ENCODE measurements around the gene SLC39A12.

The SLC39A12 gene

DNA sequence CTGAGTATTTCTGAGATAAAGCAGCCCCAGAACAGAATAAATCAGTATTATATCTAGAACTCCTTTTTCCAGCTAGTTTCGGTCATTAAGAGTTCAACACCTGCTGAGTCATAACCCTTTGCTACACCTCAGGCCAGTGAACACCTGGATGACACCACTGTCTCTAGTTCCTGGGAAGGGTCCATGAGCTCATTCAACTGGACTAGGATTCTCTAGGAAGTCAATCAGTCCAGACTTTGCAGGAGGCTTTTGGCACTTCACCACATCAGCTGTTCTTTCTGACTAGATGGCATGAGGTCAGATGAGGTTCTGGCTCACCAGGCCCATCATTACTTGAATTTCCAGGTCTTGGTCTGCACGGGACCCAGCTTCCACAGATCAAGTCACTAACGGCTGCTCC, 11.7 kb downstream of the SLC39A12 start:
- no peak for DNase-seq (ENCODE audit: low read depth)

DNA sequence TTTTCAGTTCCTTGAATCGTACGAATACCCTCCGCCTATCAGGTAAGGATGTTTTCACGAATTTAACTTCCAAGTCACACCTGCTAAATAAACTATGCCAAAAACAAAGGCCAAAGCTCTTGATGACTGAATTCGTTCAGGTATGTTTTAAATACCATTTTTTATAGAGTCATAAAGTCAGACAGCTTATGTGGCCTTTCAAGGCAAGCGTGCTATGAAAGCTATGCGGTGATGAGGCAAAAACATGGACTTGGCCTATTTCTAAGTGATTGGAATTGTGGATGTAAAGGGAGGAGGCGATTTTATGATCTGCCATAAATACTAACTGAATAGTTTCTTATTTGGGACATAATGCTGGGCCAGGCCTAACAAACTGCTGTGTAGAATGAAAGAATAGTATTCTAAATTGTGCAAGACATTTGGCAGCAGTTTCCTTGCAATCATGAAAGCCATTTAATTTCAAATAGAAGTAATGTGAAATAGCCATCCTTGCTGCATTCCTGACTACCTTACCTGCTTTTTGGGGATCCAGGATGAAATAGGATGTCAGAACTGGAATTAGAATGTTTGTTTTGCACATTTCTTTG, 14.0 kb downstream of the SLC39A12 start:
- no peak for DNase-seq (ENCODE audit: low read depth)

DNA sequence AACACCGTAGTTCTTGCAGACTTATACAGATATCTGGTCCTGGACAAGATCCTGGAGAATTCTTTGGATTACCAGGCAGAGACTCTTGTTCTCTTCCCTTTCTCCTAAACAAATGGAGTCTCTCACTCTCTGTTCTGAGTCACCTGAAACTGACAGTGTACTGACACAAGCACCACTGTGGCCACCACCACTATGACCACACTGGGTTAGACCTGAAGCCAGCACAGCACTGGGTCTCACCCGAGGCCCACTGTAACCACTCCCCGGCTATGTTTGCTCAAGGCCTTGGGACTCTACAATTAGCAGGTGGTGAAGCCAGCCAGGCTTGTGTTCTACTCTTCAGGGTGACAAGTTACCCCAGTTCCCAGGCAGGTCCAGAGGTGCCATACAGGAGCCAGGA, 22.8 kb downstream of the SLC39A12 start:
- DNase-seq (ENCODE audit: low read depth) = no peak

DNA sequence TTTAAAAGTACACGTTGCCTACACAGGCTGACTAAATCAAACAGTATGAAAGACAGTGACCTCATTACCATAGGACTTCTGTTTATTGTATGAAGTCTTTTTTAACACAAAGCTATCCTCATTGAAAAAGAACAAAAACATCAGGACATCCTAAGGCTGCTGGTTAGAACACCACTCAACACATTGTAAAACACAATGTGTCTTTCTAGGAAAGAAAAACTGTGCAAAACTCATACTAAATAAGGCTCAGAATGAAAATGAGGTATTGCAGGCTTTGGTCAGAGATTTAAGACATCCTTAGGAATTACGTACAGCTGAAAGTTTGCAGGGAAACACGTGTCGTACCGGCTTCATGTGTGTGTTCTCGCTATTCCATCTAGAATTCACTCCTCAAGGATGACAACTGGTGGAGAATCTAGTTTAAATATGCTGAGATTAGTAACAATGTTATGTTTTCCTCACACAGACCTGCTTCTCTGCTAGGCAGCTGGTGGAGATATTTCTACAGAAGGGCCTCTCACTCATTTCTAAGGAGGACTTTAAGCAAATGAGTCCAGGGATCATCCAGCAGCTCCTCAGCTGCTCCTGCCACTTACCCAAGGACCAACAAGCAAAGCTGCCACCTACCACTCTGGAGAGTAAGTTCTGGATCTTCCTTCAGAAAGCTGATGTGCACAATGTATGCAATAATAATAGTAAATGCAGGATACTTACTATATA, 29.3 kb downstream of the SLC39A12 start:
- no peak for DNase-seq (ENCODE audit: low read depth)

DNA sequence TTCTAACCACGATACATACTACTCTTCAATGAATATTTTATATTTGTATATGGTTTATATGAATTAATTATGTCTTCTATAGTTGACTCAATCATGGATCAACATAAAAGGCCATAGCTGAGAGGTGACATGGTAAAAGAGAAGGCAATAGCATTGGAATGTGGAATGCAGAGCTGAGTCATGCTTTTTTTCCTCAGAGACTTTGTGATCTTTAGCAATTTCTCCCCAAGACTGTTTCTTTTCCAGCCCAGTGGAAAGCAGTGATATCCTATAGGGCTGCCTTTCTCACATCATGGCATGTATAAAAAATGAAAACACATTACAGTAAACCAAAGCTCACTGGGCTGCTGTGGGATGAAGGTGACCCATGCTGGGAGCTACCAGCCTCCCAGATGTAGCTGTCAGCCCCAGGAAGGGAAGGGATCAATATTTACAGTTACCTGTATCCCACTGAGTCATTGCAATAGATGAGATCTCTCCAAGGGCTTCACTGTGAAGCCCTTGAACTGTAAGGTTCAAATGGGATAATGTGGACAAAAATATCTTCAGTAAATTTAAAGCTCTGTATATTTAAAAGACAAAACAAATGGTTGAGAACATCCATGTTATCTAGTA, 30.2 kb downstream of the SLC39A12 start:
- peak; percentile 54 for DNase-seq (ENCODE audit: low read depth)

DNA sequence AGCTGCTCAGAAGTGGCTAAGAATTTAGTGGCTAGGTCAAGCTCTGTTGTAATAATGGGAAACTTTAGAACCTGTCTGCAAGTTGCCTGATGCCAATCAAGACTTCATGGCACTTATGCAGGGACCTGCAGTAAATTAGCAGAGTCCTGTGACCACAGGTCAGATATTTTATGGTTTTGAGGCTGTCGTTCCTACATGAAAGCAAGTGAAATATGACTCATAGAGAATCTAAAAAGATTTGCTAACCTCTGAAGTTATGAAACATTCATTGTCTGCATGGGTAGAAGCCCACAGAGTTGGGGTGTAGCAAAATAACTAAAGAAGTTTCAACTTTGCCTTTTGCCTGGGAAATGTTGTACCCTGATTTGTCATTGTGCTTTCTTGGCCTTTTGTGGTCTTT, 32.3 kb downstream of the SLC39A12 start:
- no peak for DNase-seq (ENCODE audit: low read depth)

DNA sequence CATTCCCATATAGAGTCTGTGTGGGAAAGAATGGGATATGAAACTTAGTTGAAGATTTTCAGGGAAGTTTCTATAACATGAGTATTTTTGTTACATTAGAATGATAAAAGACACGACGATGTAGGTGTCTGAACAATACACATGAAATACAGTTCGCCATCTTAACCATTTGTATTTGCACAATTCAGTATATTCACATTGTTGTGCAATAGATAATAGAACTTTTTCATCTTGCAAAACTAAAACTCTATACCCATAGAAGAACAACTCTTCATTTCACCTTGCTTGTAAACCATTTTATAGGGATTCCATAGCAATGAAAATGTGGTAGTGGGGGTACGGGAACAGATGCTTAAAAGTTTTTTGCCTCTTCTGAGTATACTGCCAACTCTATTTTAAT, 32.8 kb downstream of the SLC39A12 start:
- no peak for DNase-seq (ENCODE audit: low read depth)

DNA sequence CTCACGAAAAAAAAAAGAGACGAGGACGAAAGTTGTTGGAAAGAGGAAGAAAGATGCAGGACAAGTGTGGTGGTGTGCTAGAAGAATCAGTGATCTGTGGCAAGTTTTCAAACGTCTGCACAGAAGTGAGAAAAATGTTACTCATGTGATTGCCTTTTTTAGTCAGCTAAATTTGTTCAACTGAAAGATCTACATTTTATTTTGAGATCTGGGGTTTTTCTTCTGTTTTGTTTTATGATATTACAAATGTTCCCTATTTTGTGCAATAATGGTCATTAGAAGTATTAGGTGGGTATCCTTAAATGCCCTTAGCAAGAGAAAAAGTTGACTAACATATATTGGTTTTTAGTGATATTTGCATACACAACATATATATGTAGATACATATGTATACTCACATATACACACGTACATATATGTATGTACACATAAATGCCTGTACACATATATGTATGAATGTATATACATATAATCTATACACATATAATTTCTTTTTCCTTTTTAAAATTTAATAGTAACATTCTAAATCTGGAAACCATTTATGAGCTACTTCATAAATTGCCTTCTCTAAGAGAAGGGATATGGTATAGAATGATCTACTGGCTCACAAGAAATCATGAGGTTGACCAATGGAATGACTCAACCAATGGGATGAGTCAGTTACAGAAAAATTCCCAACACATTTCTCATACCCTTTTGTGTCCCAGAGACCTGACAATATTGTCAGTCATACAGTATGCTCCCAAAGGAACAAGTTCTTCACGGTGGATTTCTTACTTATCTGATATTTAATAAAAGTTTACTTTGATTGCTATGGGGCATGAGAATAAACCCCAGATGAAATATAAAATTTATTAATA, 38.4 kb downstream of the SLC39A12 start:
- no peak for DNase-seq (ENCODE audit: low read depth)

DNA sequence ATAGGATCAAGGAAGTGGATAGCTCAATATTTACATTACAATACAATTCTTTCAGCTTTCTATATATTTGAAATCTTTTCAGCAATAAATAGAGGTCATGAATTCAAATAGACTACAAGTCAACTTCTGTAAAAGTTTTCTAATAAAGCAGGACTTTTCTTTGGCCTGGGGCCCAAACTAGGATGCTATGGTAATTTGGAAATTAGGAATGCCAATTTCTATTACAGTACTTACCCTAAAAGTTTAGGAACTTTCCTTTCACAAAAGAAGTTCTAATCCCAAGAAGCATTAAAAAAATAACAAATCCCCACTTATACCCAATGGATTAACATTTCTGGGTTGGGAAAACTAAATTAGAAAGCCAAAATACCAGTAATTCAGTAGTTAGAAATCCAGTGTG, 40.5 kb downstream of the SLC39A12 start:
- DNase-seq (ENCODE audit: low read depth) = no peak

DNA sequence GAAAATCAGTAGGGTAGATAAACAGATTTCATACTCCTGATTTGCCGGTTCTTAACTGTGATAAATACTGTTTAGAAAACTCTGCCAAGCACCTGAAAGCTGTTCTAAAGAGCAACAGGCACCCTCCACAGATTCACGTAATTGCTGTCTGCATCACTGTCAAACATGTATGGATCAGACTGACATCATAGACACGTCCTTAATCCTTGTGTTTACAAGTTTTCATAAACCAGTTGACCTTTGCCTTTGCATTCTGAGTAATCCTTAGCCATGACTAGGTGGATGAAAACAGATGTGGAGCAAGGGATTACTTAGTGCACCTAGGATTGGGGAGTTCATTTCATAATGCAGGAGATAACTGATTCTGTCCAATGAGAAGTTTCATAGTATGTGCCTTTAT, 41.6 kb downstream of the SLC39A12 start:
- no peak for DNase-seq (ENCODE audit: low read depth)

DNA sequence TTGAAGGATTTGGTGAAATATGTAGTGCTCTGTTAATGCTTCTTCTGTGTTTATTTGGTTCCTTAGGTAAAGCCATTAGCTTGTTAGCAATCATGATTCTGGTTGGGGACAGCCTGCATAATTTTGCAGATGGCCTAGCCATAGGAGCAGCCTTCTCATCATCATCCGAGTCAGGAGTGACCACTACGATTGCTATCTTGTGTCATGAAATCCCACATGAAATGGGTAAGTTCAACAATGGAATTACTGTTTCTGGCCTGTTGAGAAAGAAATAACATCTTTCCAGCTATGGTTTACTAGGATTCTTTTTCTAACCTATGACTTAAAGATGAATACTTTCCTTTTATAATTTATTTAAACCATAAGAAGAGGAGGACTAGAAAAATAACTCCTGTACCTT, 48.9 kb downstream of the SLC39A12 start:
- DNase-seq (ENCODE audit: low read depth) = no peak

DNA sequence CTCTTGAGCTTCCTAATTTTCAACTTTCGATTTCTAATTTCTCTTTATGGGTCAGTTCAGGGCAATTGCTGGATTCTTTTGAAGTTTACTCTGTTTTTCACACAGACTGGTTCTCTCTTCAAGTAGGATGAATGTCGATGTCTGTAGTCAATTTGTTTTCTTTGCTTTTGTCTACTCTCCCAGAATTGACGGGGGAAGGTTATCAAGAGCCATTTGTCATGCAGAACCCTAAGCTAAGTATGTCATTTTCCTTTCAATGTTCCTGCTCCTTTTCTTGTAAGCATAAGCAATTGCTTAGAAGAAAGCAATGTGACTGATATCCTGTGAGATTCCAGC, 53.7 kb downstream of the SLC39A12 start:
- DNase-seq (ENCODE audit: low read depth) = no peak

DNA sequence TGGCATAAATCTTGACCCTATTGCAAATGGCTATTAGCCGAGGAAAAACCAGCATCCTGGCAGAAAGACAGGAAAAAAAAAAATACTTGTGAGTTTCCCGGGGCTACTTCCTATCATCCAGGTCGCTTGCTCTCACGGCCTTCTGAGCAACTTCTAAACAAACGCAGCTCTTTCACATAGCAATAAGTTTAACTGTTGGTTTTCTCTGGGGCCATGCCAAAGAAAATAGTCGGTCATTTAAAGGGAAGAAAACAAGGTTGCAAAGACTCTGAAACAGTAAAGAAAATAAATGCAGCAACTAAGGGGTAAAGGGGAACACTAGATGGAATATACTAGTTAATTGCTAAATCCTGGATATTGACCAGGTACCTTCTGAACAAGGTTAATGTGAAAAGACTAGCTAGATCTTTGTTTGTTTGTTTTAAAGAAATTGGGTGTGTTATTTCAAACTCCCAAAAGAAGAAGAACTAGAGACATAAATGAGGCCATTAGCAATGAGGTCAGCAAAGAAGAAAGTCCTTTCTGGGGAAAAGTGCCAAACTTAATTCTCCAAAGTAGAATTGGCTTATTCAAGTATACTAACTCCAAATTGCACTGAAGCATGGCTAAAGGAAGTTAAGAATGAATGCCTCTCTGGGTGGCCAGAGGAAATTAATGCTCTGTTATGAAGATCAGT, 54.2 kb downstream of the SLC39A12 start:
- DNase-seq (ENCODE audit: low read depth) = no peak

DNA sequence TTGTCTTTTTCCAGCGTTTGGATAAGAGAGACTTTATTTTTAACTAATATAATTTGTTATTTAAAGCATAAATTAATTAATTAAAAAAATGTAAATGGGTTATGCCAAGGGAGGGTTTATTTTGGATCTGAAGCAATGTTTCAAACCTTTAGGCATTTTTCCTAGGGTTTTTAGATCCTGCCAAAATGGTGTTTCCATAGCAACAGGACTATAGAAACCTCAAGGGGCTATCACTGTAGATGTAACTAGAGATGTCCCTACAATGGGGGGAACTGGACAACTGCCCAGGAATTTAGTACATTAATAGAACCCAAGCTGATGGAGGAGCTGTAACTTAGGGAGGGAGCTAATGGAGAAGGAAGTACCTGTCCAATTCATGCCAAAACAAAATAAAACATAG, 57.3 kb downstream of the SLC39A12 start:
- DNase-seq (ENCODE audit: low read depth) = no peak

DNA sequence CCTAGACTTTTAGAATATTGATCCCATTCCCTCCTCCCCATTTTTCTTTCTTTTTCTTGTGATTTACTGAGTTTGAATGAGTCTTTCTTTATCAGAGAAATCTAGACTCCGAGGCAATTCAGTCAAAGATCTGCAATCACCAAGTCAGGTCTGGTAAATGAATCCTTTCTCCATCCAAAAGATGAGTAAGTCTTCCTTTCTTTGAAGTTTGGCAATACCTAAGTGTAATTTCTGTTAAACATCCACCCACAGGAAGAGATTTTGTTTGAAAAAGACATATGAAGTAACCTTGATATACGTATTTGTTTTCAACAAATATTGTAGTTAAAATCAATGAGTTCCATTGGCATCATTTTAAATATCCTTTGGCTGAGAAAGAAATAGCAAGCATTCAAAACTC, 58.3 kb downstream of the SLC39A12 start:
- DNase-seq (ENCODE audit: low read depth) = no peak

DNA sequence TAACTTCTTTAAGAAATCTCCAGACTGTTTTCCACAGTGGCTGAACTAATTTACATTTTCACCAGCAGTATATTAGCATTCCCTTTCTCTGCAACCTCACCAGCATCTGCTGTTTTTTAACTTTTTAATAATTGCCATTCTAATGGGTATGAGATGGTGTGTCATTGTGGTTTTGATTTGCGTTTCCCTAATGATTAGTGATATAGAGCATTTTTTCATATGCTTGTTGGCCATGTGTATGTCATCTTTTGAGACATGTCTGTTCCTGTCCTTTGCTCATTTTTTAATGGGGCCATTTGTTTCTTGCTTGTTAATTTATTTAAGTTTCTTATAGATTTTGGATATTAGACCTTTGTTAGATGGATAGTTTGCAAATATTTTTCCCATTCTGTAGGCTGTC, 68.8 kb downstream of the SLC39A12 start:
- no peak for DNase-seq (ENCODE audit: low read depth)

DNA sequence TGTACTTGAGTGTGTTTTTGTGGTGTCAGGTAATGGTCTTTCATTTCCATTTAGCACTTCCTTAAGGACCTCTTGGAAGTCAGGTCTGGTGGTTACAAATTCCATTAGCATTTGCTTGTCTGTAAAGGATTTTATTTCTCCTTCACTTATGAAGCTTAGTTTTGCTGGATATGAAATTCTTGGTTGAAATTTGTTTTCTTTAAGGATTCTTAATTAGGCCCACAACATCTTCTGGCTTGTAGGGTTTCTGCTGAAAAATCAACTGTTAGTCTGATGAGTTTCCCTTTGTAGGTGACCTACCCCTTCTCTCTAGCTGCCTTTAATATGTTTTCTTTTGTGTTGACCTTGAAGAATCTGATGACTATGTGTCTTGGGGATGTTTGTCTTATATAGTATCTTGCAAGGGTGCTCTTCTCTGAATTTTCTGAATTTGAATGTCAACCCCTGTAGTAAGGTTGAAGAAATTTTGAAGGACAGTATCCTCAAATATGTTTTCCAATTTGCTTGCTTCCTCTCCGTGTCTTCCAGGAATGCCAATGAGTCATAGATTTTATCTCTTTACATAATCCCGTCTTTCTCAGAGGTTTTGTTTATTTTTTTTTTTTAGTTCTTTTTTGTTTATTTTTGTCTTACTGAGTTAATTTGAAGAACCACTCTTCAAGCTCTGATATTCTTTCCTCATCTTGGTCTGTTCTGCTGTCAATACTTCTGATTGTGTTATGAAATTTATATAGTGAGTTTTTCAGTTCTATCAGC, 70.2 kb downstream of the SLC39A12 start:
- DNase-seq (ENCODE audit: low read depth) = no peak

DNA sequence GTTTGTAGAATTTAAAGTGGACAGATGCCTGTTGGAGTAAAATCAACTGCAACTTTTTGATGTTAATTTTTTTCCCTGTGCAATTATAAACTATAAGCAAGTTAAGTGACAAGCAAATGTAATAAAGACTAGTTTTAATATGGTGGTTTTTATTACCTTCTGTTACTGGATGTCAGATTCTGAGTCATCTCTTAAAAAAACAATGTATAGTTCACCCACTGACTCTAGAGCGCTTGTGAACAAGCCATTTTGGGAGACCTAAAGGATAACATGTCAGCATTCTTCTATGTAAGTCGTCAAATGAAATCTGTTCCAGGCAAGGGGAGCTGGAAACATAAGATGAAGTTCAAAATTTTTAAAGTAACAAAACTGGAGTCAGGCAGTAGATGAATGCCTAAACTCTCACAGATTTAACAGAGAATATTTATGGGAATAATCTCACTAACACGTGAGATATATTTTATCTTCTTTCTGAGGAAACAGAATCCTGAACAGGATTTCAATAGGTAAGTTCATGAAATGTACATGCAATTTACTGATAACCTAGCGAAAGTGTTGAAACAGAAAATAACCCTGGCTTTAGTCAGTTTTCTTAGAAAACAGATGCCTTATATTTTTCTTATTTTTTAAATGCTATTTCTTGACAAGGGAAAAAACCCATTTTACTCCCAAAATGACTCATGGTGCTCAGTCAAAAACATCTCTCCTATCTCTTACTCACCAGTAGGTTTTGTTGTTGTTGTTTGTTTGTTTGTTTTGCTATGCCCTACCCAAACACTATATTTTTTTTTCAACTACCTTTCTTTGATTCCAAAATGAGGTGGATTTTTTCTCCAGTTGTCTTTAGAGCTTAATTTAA, 91.7 kb downstream of the SLC39A12 start:
- no peak for DNase-seq (ENCODE audit: low read depth)

DNA sequence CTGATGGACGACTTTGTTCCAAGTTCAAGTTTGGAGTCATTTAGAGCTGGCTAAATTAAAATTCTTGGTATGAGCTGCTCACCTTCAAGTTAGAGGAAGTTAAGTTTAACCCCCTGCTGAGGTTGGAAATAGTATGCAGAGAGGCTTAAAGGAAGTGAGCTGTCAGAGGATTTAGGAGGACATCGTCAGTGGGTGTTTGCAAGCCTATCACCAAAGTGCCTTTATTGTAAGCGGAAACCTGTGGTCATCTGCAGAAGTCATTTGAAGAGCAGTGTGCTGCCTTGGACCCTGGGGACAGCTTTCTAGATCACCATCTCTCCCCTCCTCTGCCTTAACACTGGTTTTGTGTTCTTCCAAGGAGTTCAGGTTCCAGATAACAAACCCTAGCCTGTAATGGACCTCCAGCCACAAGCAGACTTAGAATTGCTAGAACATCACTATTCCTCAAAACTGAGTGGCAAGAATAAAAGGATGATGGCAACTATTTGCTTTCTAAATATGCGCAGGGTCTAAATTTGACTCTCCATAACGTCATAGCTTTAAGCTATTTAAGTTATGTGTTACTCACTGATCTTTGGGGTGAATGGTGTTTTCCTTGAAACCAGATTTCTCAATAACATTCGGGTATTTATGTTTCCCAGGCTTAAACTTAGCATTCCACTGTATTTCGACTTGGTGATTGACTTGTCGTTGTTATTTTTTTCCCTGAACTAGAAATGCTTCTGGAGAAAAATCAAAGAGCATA, 93.4 kb downstream of the SLC39A12 start:
- no peak for DNase-seq (ENCODE audit: low read depth)

DNA sequence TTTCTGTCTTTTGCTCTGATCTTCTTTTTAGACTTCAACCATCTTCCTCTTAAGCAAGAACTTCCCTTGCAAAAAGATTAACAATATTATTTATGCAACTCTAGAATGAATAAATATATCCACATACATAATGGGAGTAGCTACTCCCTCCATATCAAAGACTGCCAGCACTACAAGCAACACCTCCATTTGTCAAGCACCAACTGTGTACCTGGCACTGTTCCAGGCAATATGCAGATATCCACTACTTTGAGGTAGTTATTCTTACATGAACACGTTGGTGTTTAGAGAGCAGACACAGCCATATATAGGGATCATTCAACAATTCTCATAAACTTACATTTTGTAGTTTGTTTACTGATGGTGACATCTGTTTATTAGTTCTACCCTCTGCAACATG, 104.9 kb downstream of the SLC39A12 start:
- no peak for DNase-seq (ENCODE audit: low read depth)
